Measurements from ENCODE around the gene SYT15.

Gene SYT15

GRCh38 chr10:46550795-46551700 lies 27.9 kb upstream of the SYT15 start:
- H3K4me3 ChIP-seq (ENCODE audit: low read depth, low read length), result no peak overlapping the region
- TF ChIP-seq CTCF (IDR thresholded peaks at IDR 0.05; ENCODE audit: low read depth, low read length), result no peak
- in situ Hi-C loops (cut with HindIII; ENCODE audit: low sequenced_read_pairs), result no loop called here
- no peak for DNase-seq (ENCODE audit: low read depth, low spot score)

- in situ Hi-C loops (cut with HindIII; ENCODE audit: low sequenced_read_pairs), result no loop called here
- no peak for TF ChIP-seq CTCF (IDR thresholded peaks at IDR 0.05; ENCODE audit: low read depth, low read length)
- DNase-seq (ENCODE audit: low read depth, low spot score), result no peak
- H3K4me3 ChIP-seq (ENCODE audit: low read depth, low read length), result no peak overlapping the region
Measured at GRCh38 chr10:46551701-46552525, 27.0 kb upstream of the SYT15 start.

- in situ Hi-C loops (cut with HindIII; ENCODE audit: low sequenced_read_pairs), result no loop called here
- H3K4me3 ChIP-seq (ENCODE audit: low read depth, low read length), result no peak overlapping the region
- no peak for DNase-seq (ENCODE audit: low read depth, low spot score)
- no peak for TF ChIP-seq CTCF (IDR thresholded peaks at IDR 0.05; ENCODE audit: low read depth, low read length)
Measured at GRCh38 chr10:46552526-46553237, 26.2 kb upstream of the SYT15 start.

GRCh38 chr10:46553238-46554049 lies 25.5 kb upstream of the SYT15 start:
- no peak overlapping the region for H3K4me3 ChIP-seq (ENCODE audit: low read depth, low read length)
- DNase-seq (ENCODE audit: low read depth, low spot score), result no peak
- in situ Hi-C loops (cut with HindIII; ENCODE audit: low sequenced_read_pairs), result no loop called here
- no peak for TF ChIP-seq CTCF (IDR thresholded peaks at IDR 0.05; ENCODE audit: low read depth, low read length)

- H3K4me3 ChIP-seq (ENCODE audit: low read depth, low read length), result no peak overlapping the region
- DNase-seq (ENCODE audit: low read depth, low spot score), result no peak
- in situ Hi-C loops (cut with HindIII; ENCODE audit: low sequenced_read_pairs), result no loop called here
- no peak for TF ChIP-seq CTCF (IDR thresholded peaks at IDR 0.05; ENCODE audit: low read depth, low read length)
Measured at GRCh38 chr10:46554166-46554781, 24.7 kb upstream of the SYT15 start.

Measured in astrocyte of the spinal cord (primary cell).